ENCODE data around the gene C10orf71.

The C10orf71 gene

DNA sequence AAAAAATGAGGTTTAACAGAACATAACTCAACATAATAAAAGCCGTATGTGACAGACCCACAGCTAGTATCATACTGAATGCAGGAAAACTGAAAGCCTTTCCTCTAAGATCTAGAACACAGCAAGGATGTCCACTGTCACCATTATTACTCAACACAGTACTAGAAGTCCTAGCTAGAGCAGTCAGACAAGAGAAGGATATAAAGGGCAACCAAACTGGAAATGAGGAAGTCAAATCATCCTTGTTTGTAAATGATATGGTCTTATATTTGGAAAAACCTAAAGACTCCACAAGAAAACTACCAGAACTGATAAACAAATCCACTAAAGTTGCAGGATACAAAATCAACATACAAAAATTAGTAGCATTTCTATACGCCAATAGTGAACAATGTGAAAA lies 45.9 kb downstream of the C10orf71 start:
- DNase-seq = no peak

- DNase-seq = no peak
Observed at GRCh38 chr10:49347342-49347741, 48.4 kb downstream of the C10orf71 start.

- DNase-seq = no peak
Observed at GRCh38 chr10:49347827-49348226, 48.9 kb downstream of the C10orf71 start.

DNA sequence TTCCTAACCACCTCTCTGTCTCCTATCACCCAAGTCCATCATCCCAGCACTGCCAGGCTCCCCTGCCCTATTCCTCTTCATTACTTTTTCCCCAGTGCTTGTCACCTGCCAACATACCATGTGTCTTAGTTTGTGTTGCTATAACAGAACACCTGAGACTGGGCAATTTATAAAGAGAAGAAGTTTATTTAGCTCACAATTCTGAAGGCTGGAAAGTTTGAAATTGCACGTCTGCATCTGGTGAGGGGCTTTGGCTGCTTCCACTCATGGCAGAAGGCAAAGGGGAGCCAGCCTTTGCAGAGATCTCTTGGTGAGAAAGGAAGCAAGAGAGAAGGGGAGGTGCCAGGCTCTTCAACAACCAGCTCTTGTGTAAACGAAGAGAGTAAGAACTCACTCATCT lies 49.6 kb downstream of the C10orf71 start:
- DNase-seq = no peak

- no peak for DNase-seq
Observed at GRCh38 chr10:49349390-49349789, 50.4 kb downstream of the C10orf71 start.

- DNase-seq = no peak
Observed at GRCh38 chr10:49350138-49350537, 51.2 kb downstream of the C10orf71 start.

GRCh38 chr10:49350846-49351532 lies 52.0 kb downstream of the C10orf71 start:
- DNase-seq = no peak

- DNase-seq = no peak
Observed at GRCh38 chr10:49351669-49352068, 52.7 kb downstream of the C10orf71 start.

DNA sequence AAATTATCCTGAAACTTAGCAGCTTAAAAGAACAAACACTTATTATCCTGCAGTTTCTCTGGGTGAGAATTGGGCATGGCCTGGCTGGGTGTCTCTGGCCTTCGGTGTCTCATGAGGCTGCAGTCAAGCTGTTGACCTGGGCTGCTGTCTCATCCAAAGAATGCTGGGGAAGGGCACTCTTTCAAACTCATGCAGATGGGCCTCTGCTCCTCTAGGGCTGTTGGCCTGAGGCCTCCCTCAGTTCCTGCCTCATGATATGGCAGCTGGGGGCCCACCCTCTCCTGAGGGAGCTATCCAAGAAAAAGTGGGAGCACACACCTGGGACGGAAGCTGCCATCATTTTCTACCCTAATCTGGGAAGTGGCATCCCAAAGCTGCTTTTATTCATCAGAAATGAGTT lies 53.4 kb downstream of the C10orf71 start:
- no peak for DNase-seq

DNA sequence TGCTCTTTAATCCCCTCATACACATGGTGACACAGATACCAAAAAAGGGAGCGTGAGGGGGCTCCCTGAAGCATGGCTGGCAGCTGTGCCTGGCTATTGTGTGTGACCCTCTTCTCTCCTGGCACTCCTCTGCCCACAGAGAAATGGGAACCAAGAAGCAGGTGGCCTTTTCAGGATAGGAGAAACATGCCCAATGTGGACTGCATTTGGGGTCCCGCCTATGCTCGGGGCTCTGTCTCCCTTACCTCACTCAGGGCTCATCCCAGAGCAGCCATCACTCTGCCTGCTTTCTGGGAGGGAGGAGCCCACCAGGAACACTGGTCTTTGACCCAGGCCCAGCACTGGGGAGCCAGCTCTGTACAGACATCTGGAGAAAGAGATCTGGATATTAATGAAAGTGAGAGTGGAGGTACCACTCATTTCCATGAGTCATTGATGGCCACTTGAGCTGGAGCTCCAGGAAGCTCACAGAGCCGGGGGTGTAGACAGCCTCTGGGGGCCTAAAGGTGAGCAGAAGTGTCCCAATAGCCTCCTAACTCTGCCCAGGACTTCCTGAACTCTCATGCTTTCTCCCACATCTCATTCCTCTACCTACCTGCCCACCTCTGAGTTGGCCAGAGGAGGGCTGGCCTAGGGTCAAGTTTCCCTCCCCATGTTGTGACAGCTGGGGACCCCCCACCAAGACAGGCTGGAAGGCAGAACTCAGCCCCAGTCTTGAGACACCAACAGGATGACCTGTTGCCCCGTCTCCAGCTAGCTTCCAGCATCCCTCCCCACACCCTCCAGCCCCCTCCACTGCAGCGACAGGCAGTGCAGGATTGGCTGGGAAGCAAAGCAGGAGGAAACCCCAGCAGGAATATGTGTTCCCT lies 54.3 kb downstream of the C10orf71 start:
- DNase-seq = no peak

DNA sequence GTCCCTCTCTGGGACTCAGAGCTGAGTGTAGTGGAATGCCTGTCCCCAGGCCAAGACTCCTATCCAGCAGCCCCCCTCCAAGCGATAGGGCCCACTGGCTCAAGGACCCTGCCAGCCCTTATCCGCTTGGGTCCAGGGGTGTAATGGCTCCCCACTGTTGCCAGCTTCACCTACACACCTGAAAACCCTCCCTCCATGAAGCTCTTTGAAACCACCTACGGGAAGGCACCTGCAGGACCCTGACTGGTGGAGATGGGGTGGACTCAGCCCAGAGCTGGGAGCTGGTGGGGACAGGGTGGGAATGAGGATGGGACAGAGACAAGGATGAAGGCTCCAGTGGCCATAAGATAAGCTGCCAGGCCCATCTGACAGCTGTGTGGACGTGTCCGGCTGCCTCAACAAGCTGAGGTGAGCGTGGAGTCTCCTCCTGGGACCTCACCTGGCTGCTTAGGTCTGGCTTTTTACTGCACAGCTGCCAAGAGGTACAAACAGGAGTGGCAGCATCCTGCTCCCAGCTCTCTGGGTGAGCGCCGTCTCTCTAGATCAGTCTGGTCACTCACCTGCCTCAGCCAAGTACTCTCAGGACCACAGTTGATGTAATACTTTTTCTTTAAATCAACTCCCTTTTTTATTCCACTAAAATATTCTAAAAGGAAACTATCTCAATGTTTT lies 55.1 kb downstream of the C10orf71 start:
- no peak for DNase-seq

DNA sequence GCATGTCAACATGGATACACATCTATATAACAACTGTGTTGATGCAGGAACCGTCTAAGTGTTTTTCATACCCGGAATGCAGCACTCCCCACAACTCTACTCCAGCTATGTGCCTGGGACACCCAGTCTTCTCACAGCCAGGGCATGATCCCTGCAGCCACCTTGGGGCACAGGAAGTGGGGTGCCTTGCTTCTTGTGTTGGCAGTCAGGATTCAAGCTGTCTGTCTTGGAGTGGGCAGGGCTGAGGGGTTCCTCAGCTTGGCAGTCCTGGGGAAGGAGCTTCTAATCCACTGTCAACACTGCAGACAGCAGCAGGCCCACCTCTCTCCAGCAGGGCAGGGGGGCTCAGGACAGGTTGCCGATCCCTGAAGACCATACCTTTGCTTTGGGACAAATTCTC lies 55.6 kb downstream of the C10orf71 start:
- DNase-seq = no peak

- DNase-seq = no peak
Observed at GRCh38 chr10:49355221-49355620, 56.3 kb downstream of the C10orf71 start.

GRCh38 chr10:49356181-49356580 lies 57.2 kb downstream of the C10orf71 start:
- DNase-seq = no peak

DNA sequence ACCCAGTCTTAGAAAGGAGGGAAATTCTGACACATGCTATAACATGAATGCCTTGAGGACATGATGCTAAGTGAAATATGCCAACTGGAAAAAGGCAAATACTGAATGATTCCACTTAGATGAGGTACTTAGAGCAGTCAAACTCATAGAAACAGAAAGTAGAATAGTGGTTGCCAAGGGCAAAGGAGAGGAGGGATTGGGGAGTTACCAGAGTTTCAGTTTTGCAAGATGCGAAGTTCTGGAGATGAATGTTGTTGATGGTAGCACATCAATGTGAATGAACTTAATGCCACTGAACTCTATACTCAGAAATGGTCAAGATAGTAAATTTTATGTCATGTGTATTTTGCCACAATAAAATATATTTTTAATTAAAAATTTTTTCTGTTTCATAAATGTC lies 58.0 kb downstream of the C10orf71 start:
- no peak for DNase-seq

DNA sequence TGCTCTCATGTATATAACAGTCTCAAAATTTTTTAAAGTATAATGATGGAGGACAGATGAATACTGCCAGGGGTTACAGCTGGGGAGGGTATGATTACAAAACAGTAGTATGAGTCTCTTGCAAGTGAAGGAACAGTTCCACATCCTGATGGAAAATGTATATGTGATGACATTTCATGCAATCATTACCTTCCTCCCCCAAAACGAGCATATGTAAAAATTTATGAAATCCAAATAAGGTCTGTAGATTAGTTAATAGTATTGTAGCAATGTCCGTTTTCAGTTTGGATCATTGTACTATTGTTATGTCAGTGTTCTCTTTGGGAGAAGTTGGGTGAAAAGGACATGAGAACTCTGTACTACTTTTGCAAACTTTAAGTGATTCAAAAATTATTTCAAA lies 58.9 kb downstream of the C10orf71 start:
- DNase-seq = no peak

DNA sequence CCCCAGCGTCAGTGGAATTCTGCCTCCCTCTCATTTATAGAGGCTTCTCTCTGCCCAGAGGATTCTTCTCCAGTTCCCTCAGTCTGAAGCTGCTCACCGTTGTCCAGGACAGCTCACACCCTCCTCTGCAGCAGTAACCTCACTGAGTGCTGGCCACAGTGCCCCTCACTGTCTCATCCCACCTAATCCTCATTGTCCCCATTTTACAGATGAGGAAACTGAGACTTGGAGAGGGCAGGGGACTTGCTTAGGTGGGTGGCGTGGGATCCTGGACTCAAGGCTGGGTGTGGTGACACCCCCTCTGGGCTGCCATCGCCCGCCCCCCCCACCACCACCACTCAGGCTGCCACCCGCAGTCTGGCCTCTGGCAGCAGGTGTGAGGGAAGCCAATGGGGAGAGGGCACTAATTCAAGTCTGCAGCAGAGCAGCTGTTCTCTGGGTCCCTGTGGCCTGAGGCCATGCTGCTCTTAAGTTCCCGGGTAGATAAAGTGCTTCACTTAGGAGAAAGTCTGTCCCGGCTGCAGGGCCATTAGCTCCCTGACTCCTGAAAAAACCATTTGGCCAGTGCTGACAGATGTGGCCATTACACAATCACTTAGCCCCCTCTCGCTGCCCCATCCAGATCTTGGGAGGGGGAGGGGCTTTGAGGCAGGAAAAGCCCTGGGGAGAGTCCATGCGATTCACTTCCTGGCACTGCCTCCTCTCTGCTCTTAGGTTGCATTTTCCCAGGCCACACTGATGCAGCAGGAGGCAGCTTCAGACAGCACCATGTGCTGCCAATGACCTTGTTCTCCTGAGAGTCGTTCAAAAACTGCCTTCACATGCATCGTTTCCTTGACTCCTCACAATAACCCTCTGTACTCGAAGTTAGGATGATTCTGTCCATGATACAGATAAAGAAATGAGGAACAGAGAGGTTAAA lies 60.6 kb downstream of the C10orf71 start:
- DNase-seq = no peak

DNA sequence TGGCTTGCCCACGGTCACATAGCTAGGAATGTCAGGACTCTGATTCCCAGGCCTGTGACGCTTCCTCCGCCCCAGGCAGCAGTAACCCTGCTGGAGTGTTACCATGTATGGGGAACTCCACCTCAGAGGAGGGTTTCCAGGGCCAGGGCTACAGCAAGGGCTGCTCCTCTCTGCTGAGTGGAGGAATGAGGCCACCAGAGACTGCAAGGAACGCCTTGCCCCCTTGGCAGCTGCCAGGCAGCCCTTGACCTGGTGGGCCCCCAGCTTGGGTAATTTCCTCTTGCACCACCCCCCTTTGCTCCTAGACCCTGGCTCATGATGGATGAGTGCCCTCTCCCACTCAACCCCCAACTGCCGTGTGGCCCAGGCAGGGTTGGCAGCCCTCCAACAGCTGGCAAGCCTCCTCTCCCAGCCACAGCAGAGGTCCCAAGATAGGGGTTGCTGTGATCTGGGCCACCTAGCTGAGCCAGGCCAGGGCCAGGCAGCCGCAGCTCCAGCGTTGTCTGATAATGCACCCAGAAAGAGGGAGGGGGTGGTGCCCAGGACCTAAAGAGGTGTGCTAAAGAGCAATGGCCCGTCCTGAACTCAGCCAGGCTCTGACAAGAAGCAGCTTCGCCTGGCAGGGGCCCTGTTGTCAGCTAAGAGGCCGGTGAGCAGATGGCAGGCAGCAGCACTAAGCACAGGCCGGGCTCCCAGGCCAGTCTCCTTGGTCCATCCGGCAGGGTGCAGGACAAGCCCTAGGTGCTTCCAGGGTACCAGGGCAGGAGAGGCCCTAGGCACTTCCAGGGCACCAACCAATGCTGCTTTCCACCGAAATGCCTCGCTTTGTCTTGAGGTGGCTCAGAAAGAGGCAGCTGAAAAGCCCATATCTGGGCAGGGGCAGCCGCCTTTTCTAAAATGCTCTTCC lies 61.6 kb downstream of the C10orf71 start:
- DNase-seq = no peak

DNA sequence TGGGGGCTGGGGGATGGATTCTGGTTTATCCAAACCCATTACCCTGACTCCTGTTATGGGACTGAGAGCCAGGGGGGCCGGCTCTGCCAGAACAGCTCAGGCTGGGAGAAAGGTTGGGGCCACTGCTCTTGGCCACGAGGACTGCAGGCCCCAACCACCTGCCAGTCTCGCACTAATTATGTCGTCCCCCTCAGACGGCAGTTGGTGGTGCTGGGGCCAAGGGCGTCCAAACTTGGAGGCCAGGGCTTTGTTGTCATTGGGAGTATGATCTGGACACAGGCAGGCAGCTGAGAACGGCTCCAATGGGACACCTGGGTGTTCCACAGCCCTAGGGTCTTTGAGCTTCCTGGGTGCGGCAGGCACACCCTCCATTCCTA lies 62.2 kb downstream of the C10orf71 start:
- DNase-seq = no peak

- no peak for DNase-seq
Observed at GRCh38 chr10:49361735-49362568, 63.0 kb downstream of the C10orf71 start.

Measured in T-helper 9 cell (primary cell).